ENCODE measurements around the gene OR6J1.

DNA sequence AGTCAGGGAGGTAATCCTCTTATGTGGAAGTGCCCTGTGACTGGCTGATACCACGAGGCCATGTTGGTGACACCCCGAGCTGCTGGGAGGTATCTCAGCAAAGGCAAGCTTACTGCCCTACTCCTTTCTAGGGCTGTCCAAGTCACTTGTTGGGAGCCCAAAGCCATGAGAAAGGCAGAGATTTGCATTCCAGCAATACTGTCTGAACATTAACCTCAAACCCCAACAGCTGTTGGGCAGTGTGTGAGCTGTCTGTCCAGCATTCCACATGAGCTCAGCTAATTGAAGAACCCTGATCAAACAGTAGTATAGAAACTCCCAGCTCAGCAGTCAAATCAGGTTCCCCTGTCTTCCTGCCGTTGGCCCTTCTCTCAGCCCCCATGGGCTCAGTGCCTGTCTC is 36.9 kb downstream of the OR6J1 start:
- TF ChIP-seq CBX2 (IDR thresholded peaks at IDR 0.05; ENCODE audit: borderline replicate concordance, low read depth) (no peak), ZC3H11A (IDR thresholded peaks at IDR 0.05) (no peak), CBX8 (IDR thresholded peaks at IDR 0.05) (no peak), SREBF2 (IDR thresholded peaks at IDR 0.05) (no peak), REST (IDR thresholded peaks at IDR 0.05) (no peak), MAFK (IDR thresholded peaks at IDR 0.05; ENCODE audit: partially characterized antibody) (no peak), EP300 (IDR thresholded peaks at IDR 0.05) (no peak)
- TF ChIP-seq, protein P1, sequence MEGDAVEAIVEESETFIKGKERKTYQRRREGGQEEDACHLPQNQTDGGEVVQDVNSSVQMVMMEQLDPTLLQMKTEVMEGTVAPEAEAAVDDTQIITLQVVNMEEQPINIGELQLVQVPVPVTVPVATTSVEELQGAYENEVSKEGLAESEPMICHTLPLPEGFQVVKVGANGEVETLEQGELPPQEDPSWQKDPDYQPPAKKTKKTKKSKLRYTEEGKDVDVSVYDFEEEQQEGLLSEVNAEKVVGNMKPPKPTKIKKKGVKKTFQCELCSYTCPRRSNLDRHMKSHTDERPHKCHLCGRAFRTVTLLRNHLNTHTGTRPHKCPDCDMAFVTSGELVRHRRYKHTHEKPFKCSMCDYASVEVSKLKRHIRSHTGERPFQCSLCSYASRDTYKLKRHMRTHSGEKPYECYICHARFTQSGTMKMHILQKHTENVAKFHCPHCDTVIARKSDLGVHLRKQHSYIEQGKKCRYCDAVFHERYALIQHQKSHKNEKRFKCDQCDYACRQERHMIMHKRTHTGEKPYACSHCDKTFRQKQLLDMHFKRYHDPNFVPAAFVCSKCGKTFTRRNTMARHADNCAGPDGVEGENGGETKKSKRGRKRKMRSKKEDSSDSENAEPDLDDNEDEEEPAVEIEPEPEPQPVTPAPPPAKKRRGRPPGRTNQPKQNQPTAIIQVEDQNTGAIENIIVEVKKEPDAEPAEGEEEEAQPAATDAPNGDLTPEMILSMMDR (IDR thresholded peaks at IDR 0.05): no peak
